HepG2 (cell line): ENCODE results near the gene CEP128. TPM values are rescaled to one million over a fixed set of nuclear protein-coding genes. Genes with fewer than 3 reads are reported as not detected.
A peak's percentile ranks its signal among the peaks of the same experiment; 100 is the strongest.

Source experiments
- CREM ChIP-seq, 2 experiments: sonication (generic) in 1 of 2; formaldehyde crosslinking in 1 of 2; IDR thresholded peaks; 2 replicates each; pipeline versions ENCODE4 v1.4.0 to v1.6.1; 2016 to 2020; ENCODE audit warnings: antibody characterized with exemption in 1 of 2, mild to moderate bottlenecking in 1 of 2, missing genetic modification reagents in 1 of 2
- ELK4 ChIP-seq: sonication (generic); formaldehyde crosslinking; IDR thresholded peaks from 2 replicates; pipeline ENCODE4 v1.9.0; 2021; ENCODE audit warnings: missing genetic modification reagents, borderline replicate concordance
- HDAC6 ChIP-seq: fragments of 200-600 bp; sonication (generic); IDR thresholded peaks from 2 replicates; pipeline ENCODE4 v1.7.0; 2017; ENCODE audit warnings: mild to moderate bottlenecking, antibody characterized with exemption, low read length, low read depth
- HIVEP1 ChIP-seq: sonication (generic); formaldehyde crosslinking; IDR thresholded peaks from 2 replicates; pipeline ENCODE4 v1.4.0; 2020; ENCODE audit warnings: mild to moderate bottlenecking, missing genetic modification reagents
- MAZ ChIP-seq, 2 experiments: sonication (generic) in 1 of 2; formaldehyde crosslinking in 1 of 2; IDR thresholded peaks; 2 replicates each; pipeline versions ENCODE4 v1.5.0 to v1.6.1; 2012 to 2020; ENCODE audit warnings: low read depth in 2 of 2, mild to moderate bottlenecking in 2 of 2, borderline replicate concordance in 1 of 2, improper control_type of control experiment in 1 of 2, low read length in 1 of 2, missing genetic modification reagents in 1 of 2, moderate library complexity in 1 of 2
- MED1 ChIP-seq: sonication (generic); formaldehyde crosslinking; IDR thresholded peaks from 2 replicates; pipeline ENCODE4 v1.4.0; 2020; ENCODE audit warnings: missing genetic modification reagents
- MTERF4 ChIP-seq: sonication (generic); formaldehyde crosslinking; IDR thresholded peaks from 2 replicates; pipeline ENCODE4 v1.8.0; 2023; ENCODE audit warnings: mild to moderate bottlenecking, missing genetic modification reagents
- RORA ChIP-seq: sonication (generic); formaldehyde crosslinking; IDR thresholded peaks from 2 replicates; pipeline ENCODE4 v1.5.0; 2020; ENCODE audit warnings: mild to moderate bottlenecking, missing genetic modification reagents, moderate library complexity
- RXRA ChIP-seq: sonication (generic); formaldehyde crosslinking; IDR thresholded peaks from 2 replicates; pipeline ENCODE4 v1.5.1; 2020; ENCODE audit warnings: missing genetic modification reagents
- SAP130 ChIP-seq: IDR thresholded peaks from 2 replicates; pipeline ENCODE4 v1.6.1; 2016; ENCODE audit warnings: low read depth
- SOX6 ChIP-seq, 2 experiments: fragments of 450-650 bp in 1 of 2; sonication (generic) in 1 of 2; formaldehyde crosslinking in 1 of 2; IDR thresholded peaks; 2 replicates each; pipeline versions ENCODE4 v1.4.0 to v1.6.1; 2017 to 2020; ENCODE audit warnings: antibody characterized with exemption in 1 of 2, mild to moderate bottlenecking in 1 of 2, missing genetic modification reagents in 1 of 2
- SP4 ChIP-seq: sonication (generic); formaldehyde crosslinking; IDR thresholded peaks from 2 replicates; pipeline ENCODE4 v1.8.1; 2023; ENCODE audit warnings: mild to moderate bottlenecking, missing genetic modification reagents
- SYNCRIP ChIP-seq: fragments of 200-400 bp; formaldehyde crosslinking; IDR thresholded peaks from 2 replicates; pipeline ENCODE4 v1.6.1; 2018; ENCODE audit warnings: mild to moderate bottlenecking, low read depth, low read length; ENCODE audit not compliant: insufficient read depth
- ZFAT ChIP-seq: sonication (generic); formaldehyde crosslinking; conservative IDR thresholded peaks from 2 replicates; pipeline ENCODE4 v1.8.1; 2023; ENCODE audit warnings: missing genetic modification reagents, inconsistent platforms
- ZMAT3 ChIP-seq: sonication (generic); formaldehyde crosslinking; conservative IDR thresholded peaks from 2 replicates; pipeline ENCODE4 v1.7.0; 2021; ENCODE audit warnings: missing genetic modification reagents
- ZNF629 ChIP-seq: sonication (generic); formaldehyde crosslinking; conservative IDR thresholded peaks from 2 replicates; pipeline ENCODE4 v1.5.0; 2020; ENCODE audit warnings: missing genetic modification reagents
- polyA plus RNA-seq, 8 experiments: library from polyadenylated mRNA; depleted of rRNA in 3 of 8; stranded (reverse) in 7 of 8; unstranded in 1 of 8; fragments of >200 nt; fragmentation: Illumina TruSeq in 4 of 8; extraction: Trizol in 4 of 8; gene quantifications; 2 replicates each; pipeline versions ENCODE4 v1.2.1 to v1.2.3, GENCODE V29; 2011 to 2016; ENCODE audit warnings: low read depth in 4 of 8, missing spikeins in 1 of 8, mixed read lengths in 1 of 8; ENCODE audit not compliant: insufficient read depth in 1 of 8
- total RNA-seq, 5 experiments: library from RNA; depleted of rRNA; stranded (reverse); fragments of >200 nt; fragmentation: Illumina TruSeq; extraction: Trizol; gene quantifications; 2 replicates each; pipeline ENCODE4 v1.2.3, GENCODE V29; 2016; ENCODE audit warnings: low read depth in 1 of 5
- TF ChIP-seq, protein P1 (sequence below): sonication (generic); formaldehyde crosslinking; IDR thresholded peaks from 2 replicates; pipeline ENCODE4 v1.4.0; 2020; ENCODE audit warnings: mild to moderate bottlenecking, missing genetic modification reagents
- TF ChIP-seq, protein P2 (sequence below): sonication (generic); formaldehyde crosslinking; IDR thresholded peaks from 2 replicates; pipeline ENCODE4 v1.5.0; 2020; ENCODE audit warnings: mild to moderate bottlenecking, missing genetic modification reagents, borderline replicate concordance
- TF ChIP-seq, protein P3 (sequence below): sonication (generic); formaldehyde crosslinking; IDR thresholded peaks from 2 replicates; pipeline ENCODE4 v1.5.0; 2020; ENCODE audit warnings: missing genetic modification reagents, mild to moderate bottlenecking, borderline replicate concordance
- TF ChIP-seq, protein P4 (sequence below): sonication (generic); formaldehyde crosslinking; conservative IDR thresholded peaks from 2 replicates; pipeline ENCODE4 v1.4.0; 2020; ENCODE audit warnings: missing genetic modification reagents
- TF ChIP-seq, protein P5 (sequence below): conservative IDR thresholded peaks from 2 replicates; pipeline ENCODE4 v1.6.1; 2018; ENCODE audit warnings: missing genetic modification reagents

Gene CEP128
- total and polyA plus RNA-seq, 2 of the 13 experiments (the other 11 are each of a cell fraction or from before 2014, with no cell fraction given): 1.3 to 7.5 TPM

DNA sequence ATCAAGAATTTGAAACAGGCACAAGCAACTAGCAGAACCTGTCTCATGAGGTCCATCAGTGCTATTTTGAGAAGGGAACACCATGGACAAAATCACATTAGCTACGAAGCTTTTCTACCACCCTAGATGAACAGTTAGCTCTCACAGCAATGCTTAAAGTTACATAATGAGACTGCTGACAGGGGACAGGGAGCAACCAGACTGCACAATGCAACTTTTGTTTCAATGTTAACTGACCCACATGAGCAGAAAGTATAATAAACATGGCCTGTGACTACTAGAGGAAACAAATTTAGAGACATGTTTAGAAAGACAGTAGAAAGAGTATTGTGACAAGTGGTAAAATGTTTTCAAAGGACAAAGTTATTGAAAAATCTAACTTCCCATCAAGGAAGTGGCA, 282.8 kb downstream of the CEP128 start (continued):
- no peak for TF ChIP-seq MAZ (IDR thresholded peaks at IDR 0.05; ENCODE audit: borderline replicate concordance, low read depth, low read length)
- TF ChIP-seq MAZ (CRISPR knock-in tag; IDR thresholded peaks at IDR 0.05; ENCODE audit: low read depth): no peak
- TF ChIP-seq CREM (IDR thresholded peaks at IDR 0.05): no peak
- TF ChIP-seq CREM (CRISPR knock-in tag; IDR thresholded peaks at IDR 0.05): no peak
- TF ChIP-seq ZNF629: no peak
- no peak for TF ChIP-seq SOX6 (IDR thresholded peaks at IDR 0.05)
- TF ChIP-seq SOX6 (CRISPR knock-in tag; IDR thresholded peaks at IDR 0.05): peak; percentile 84
- no peak for TF ChIP-seq HIVEP1 (CRISPR knock-in tag)
- TF ChIP-seq, protein P1, sequence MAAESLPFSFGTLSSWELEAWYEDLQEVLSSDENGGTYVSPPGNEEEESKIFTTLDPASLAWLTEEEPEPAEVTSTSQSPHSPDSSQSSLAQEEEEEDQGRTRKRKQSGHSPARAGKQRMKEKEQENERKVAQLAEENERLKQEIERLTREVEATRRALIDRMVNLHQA (CRISPR knock-in tag): no peak
- no peak for TF ChIP-seq ZMAT3 (CRISPR knock-in tag)
- TF ChIP-seq, protein P2, sequence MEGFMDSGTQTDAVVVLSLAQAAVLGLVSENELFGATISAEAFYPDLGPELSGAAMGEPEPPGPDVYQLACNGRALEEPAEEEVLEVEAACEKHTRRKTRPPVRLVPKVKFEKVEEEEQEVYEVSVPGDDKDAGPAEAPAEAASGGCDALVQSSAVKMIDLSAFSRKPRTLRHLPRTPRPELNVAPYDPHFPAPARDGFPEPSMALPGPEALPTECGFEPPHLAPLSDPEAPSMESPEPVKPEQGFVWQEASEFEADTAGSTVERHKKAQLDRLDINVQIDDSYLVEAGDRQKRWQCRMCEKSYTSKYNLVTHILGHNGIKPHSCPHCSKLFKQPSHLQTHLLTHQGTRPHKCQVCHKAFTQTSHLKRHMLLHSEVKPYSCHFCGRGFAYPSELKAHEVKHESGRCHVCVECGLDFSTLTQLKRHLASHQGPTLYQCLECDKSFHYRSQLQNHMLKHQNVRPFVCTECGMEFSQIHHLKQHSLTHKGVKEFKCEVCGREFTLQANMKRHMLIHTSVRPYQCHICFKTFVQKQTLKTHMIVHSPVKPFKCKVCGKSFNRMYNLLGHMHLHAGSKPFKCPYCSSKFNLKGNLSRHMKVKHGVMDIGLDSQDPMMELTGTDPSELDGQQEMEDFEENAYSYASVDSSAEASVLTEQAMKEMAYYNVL (CRISPR knock-in tag): peak; percentile 24; the same call in 1 of the 2 replicates
- TF ChIP-seq MED1: peak; percentile 60
- no peak for TF ChIP-seq SYNCRIP
- TF ChIP-seq SAP130 (CRISPR knock-in tag): peak; percentile 50
- no peak for TF ChIP-seq RORA
- no peak for TF ChIP-seq MTERF4
- TF ChIP-seq, protein P3, sequence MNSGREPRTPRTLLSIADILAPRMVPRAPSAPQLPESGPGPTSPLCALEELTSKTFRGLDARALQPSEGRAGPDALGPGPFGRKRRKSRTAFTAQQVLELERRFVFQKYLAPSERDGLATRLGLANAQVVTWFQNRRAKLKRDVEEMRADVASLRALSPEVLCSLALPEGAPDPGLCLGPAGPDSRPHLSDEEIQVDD (CRISPR knock-in tag): no peak
- TF ChIP-seq ZFAT (CRISPR knock-in tag): no peak
- TF ChIP-seq RXRA (CRISPR knock-in tag): no peak
- TF ChIP-seq, protein P4, sequence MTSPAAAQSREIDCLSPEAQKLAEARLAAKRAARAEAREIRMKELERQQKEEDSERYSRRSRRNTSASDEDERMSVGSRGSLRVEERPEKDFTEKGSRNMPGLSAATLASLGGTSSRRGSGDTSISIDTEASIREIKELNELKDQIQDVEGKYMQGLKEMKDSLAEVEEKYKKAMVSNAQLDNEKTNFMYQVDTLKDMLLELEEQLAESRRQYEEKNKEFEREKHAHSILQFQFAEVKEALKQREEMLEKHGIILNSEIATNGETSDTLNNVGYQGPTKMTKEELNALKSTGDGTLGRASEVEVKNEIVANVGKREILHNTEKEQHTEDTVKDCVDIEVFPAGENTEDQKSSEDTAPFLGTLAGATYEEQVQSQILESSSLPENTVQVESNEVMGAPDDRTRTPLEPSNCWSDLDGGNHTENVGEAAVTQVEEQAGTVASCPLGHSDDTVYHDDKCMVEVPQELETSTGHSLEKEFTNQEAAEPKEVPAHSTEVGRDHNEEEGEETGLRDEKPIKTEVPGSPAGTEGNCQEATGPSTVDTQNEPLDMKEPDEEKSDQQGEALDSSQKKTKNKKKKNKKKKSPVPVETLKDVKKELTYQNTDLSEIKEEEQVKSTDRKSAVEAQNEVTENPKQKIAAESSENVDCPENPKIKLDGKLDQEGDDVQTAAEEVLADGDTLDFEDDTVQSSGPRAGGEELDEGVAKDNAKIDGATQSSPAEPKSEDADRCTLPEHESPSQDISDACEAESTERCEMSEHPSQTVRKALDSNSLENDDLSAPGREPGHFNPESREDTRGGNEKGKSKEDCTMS (CRISPR knock-in tag): no peak
- TF ChIP-seq, protein P5, sequence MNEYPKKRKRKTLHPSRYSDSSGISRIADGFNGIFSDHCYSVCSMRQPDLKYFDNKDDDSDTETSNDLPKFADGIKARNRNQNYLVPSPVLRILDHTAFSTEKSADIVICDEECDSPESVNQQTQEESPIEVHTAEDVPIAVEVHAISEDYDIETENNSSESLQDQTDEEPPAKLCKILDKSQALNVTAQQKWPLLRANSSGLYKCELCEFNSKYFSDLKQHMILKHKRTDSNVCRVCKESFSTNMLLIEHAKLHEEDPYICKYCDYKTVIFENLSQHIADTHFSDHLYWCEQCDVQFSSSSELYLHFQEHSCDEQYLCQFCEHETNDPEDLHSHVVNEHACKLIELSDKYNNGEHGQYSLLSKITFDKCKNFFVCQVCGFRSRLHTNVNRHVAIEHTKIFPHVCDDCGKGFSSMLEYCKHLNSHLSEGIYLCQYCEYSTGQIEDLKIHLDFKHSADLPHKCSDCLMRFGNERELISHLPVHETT (CRISPR knock-in tag): no peak
- no peak for TF ChIP-seq HDAC6
- TF ChIP-seq ELK4 (CRISPR knock-in tag): no peak
- no peak for TF ChIP-seq SP4
